Endothelial cell of umbilical vein (primary cell): ENCODE results near the gene NUBPL. TPM values are rescaled to one million over a fixed set of nuclear protein-coding genes. Genes with fewer than 3 reads are reported as not detected.
"Not testable (repeated sequence)": the region's sequence is repeated elsewhere in the genome, so short reads cannot be mapped to it uniquely, and the experiment has no call there.

ENCODE experiments used
- BruUV-seq: library from RNA; stranded (reverse); fragments of 400-500 nt; replicated peaks from 2 replicates; lab custom pipeline; 2021; lab: Mats Ljungman, UMichigan
- CTCF ChIA-PET: fragments of 300-600, 350-600 bp; sonication (Branson Sonifier 250); formaldehyde crosslinking; loops from one replicate; lab custom pipeline; 2021; ENCODE audit warnings: antibody characterized with exemption, inconsistent platforms; lab: Charles Lee
- POLR2A ChIA-PET: fragments of 300-600, 350-600 bp; sonication (Branson Sonifier 250); formaldehyde crosslinking; loops from one replicate; lab custom pipeline; 2021; ENCODE audit warnings: antibody characterized with exemption, inconsistent platforms; lab: Charles Lee
- DNase-seq: peaks from one replicate; pipeline ENCODE4 v3.0.0-alpha.2; 2011; ENCODE audit warnings: low read depth, low spot score
- FAIRE-seq: peaks from 2 replicates; lab custom pipeline; 2011; peaks lifted over from hg19 to GRCh38; lab: Jason Lieb, UNC
- H2AFZ ChIP-seq: 2 replicates; pipeline ENCODE4 v1.6.0; 2012; ENCODE audit warnings: low read depth, low read length, control low read depth, inconsistent platforms
- H3K27ac ChIP-seq: 2 replicates; pipeline ENCODE4 v1.5.1; 2011; ENCODE audit warnings: low read depth, mild to moderate bottlenecking, control low read depth, low read length, moderate library complexity; ENCODE audit not compliant: insufficient read depth
- H3K27me3 ChIP-seq, 2 experiments: 2 replicates each; pipeline versions ENCODE4 v1.6.0 to v1.6.1; 2011; ENCODE audit warnings: low read length in 2 of 2, mixed read lengths in 1 of 2; ENCODE audit not compliant: control insufficient read depth in 2 of 2, insufficient read depth in 2 of 2
- H3K36me3 ChIP-seq, 2 experiments: 2 replicates in 1 of 2; 3 replicates in 1 of 2; pipeline ENCODE4 v1.5.1; 2011; ENCODE audit warnings: low read length in 2 of 2, mild to moderate bottlenecking in 1 of 2, moderate library complexity in 1 of 2; ENCODE audit not compliant: control insufficient read depth in 2 of 2, insufficient read depth in 2 of 2; ENCODE audit errors: extremely low read depth in 1 of 2
- H3K4me1 ChIP-seq: 3 replicates; pipeline ENCODE4 v1.5.1; 2011; ENCODE audit warnings: mild to moderate bottlenecking, low read length; ENCODE audit not compliant: control insufficient read depth, insufficient read depth; ENCODE audit errors: extremely low read depth
- H3K4me2 ChIP-seq: 2 replicates; pipeline ENCODE4 v1.6.1; 2011; ENCODE audit warnings: low read length, control low read depth, mixed read lengths; ENCODE audit not compliant: insufficient read depth
- H3K4me3 ChIP-seq, 3 experiments: fragments of 200-600 bp in 1 of 3; sonication (generic), shearing (Covaris generic) in 1 of 3; replicated peaks in 1 of 3; 2 replicates each; pipeline ENCODE4 v1.5.1; 2011 to 2016; ENCODE audit warnings: control low read depth in 3 of 3, low read length in 3 of 3, mild to moderate bottlenecking in 2 of 3, inconsistent platforms in 1 of 3, low read depth in 1 of 3, moderate library complexity in 1 of 3; ENCODE audit not compliant: insufficient read depth in 1 of 3
- H3K79me2 ChIP-seq: 2 replicates; pipeline ENCODE4 v1.6.0; 2012; ENCODE audit warnings: low read length, inconsistent platforms; ENCODE audit not compliant: control insufficient read depth, insufficient read depth
- H3K9ac ChIP-seq: replicated peaks from 2 replicates; pipeline ENCODE3; 2011; ENCODE audit warnings: low read length, control low read depth; ENCODE audit not compliant: insufficient read depth; ENCODE audit errors: extremely low read depth
- H3K9me1 ChIP-seq: replicated peaks from 3 replicates; pipeline ENCODE4 v1.6.0; 2011; ENCODE audit warnings: mild to moderate bottlenecking, low read length; ENCODE audit not compliant: control insufficient read depth, insufficient read depth; ENCODE audit errors: extremely low read depth
- H3K9me3 ChIP-seq: replicated peaks from 2 replicates; pipeline ENCODE4 v1.5.1; 2012; ENCODE audit warnings: low read length, inconsistent platforms; ENCODE audit not compliant: control insufficient read depth, insufficient read depth
- H4K20me1 ChIP-seq: replicated peaks from 2 replicates; pipeline ENCODE3; 2011; ENCODE audit warnings: mild to moderate bottlenecking, low read length; ENCODE audit not compliant: control insufficient read depth, insufficient read depth; ENCODE audit errors: extremely low read depth
- EZH2 ChIP-seq: IDR thresholded peaks from 2 replicates; pipeline ENCODE4 v1.6.1; 2012; ENCODE audit warnings: borderline replicate concordance, low read depth, mild to moderate bottlenecking, moderate library complexity, low read length, inconsistent platforms; ENCODE audit not compliant: severe bottlenecking
- FOS ChIP-seq: IDR thresholded peaks from 2 replicates; pipeline ENCODE4 v1.6.1; 2011; ENCODE audit warnings: mild to moderate bottlenecking, low read length, moderate library complexity, borderline replicate concordance; ENCODE audit not compliant: insufficient read depth
- GATA2 ChIP-seq: IDR thresholded peaks from 2 replicates; pipeline ENCODE4 v1.7.0; 2011; ENCODE audit warnings: low read depth, mild to moderate bottlenecking, moderate library complexity, mixed read lengths, low read length; ENCODE audit not compliant: insufficient read length, insufficient read depth
- JUN ChIP-seq: IDR thresholded peaks from 2 replicates; pipeline ENCODE4 v1.6.1; 2011; ENCODE audit warnings: borderline replicate concordance, low read depth; ENCODE audit not compliant: insufficient read length, insufficient read depth
- MYC ChIP-seq: IDR thresholded peaks from one replicate; pipeline ENCODE4 v1.6.1; 2011; ENCODE audit warnings: mild to moderate bottlenecking, low read depth, low read length
- POLR2A ChIP-seq: IDR thresholded peaks from 2 replicates; pipeline ENCODE4 v1.6.1; 2012; ENCODE audit warnings: low read depth, mild to moderate bottlenecking, control low read depth, low read length
- POLR2AphosphoS5 ChIP-seq: IDR thresholded peaks from 2 replicates; pipeline ENCODE4 v1.6.1; 2012; ENCODE audit warnings: low read depth, mild to moderate bottlenecking, control low read depth, low read length, moderate library complexity; ENCODE audit not compliant: insufficient read depth
- dilution Hi-C: fragments of 300-500 bp; cut with MboI; formaldehyde crosslinking; loops from one replicate; pipeline ENCODE4 v1.15.0; 2019; ENCODE audit warnings: low sequenced_read_pairs; ENCODE audit not compliant: extremely low pct_ligation_motif_present
- intact Hi-C: fragments of 100-400 bp; cut with micrococcal nuclease; formaldehyde crosslinking; loops from one replicate; pipeline ENCODE4 v1.10.0; 2022
- polyA plus RNA-seq, 4 experiments: library from polyadenylated mRNA; depleted of rRNA in 3 of 4; stranded (reverse) in 3 of 4; unstranded in 1 of 4; fragments of >200 nt; gene quantifications; 2 replicates each; pipeline versions ENCODE4 v1.2.1 to v1.2.3, GENCODE V29; 2011 to 2012; ENCODE audit warnings: missing spikeins in 1 of 4
- total RNA-seq: library from RNA; stranded (reverse); gene quantifications from 2 replicates; pipeline ENCODE4 v1.2.3, GENCODE V29; 2021

NUBPL gene
- total and polyA plus RNA-seq, 2 donors (not counting 3 experiments of a cell fraction or from before 2014, with no cell fraction given), result 2.1 to 12.3 TPM

GRCh38 chr14:31622060-31622459 lies 60.9 kb downstream of the NUBPL start:
- Histone ChIP-seq H3K4me3 (no peak overlapping the region), H3K9ac (no peak overlapping the region), H3K79me2 (no peaks in the 10 kb centered on the region), H4K20me1 (no peaks in the 10 kb centered on the region), H3K9me3 (no peaks in the 10 kb centered on the region), H3K4me2 (no peak overlapping the region), H2AFZ (no peak overlapping the region), H3K27me3 (no peaks in the 10 kb centered on the region), H3K4me1 (no peaks in the 10 kb centered on the region), H3K36me3 (no peaks in the 10 kb centered on the region), H3K9me1 (no peaks in the 10 kb centered on the region), H3K27ac (no peak overlapping the region)
- FAIRE-seq, result no peak
- CTCF ChIA-PET, result no interaction called here
- POLR2A ChIA-PET, result no interaction called here
- intact Hi-C loops, result no loop called here
- dilution Hi-C loops, result no loop called here
- TF ChIP-seq FOS (no peak), GATA2 (no peak), POLR2AphosphoS5 (no peak), POLR2A (no peak), EZH2 (no peak), MYC (no peak), JUN (no peak)
- DNase-seq, result no peak
- BruUV-seq, result no TSS peak

- dilution Hi-C loops, CTCF ChIA-PET, H4K20me1 ChIP-seq, FAIRE-seq, POLR2A ChIA-PET, H3K9me3 ChIP-seq, intact Hi-C loops, H3K36me3 ChIP-seq, H3K27ac ChIP-seq, H3K4me2 ChIP-seq, H3K27me3 ChIP-seq, DNase-seq, BruUV-seq, H3K4me3 ChIP-seq, H2AFZ ChIP-seq, H3K79me2 ChIP-seq, H3K4me1 ChIP-seq, H3K9ac ChIP-seq, H3K9me1 ChIP-seq: not testable (repeated sequence)
Observed at GRCh38 chr14:31652900-31653299, 91.7 kb downstream of the NUBPL start.
